Measurements from ENCODE around the gene CAPN9. TPM values are rescaled to one million over a fixed set of nuclear protein-coding genes. Genes with fewer than 3 reads are reported as not detected.

Gene CAPN9
- total RNA-seq, 1 experiment from 2014 or later, result 0.39 TPM

DNA sequence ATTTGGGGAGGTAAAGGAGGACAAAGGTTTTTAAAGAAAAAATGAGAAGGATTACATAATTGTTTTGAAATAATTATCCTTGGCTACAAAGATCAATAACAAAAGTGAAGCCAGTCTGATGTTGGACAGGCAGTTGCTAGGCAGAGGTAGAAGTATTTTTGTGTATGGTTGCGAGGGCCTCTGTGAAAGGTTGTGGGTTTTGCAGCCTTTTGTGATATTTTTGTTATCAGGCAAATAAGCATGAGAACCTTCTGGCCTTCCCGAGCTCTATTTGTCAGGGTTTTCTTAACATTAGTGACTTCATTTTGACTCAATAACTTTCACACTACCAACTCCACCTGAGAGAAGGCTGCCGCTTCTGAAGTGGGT lies 39.2 kb downstream of the CAPN9 start:
- Mint-ChIP-seq H3K36me3 (ENCODE audit: insufficient read depth, unreplicated experiment) (no peaks in the 10 kb centered on the region), H3K9me3 (ENCODE audit: unreplicated experiment) (no peaks in the 10 kb centered on the region), H3K27me3 (ENCODE audit: insufficient read depth, unreplicated experiment) (no peaks in the 10 kb centered on the region), H3K27ac (ENCODE audit: unreplicated experiment) (no peak overlapping the region), H3K4me3 (ENCODE audit: unreplicated experiment) (no peak overlapping the region), H3K4me1 (ENCODE audit: low read depth, unreplicated experiment) (peaks cover 18% of the 10 kb centered on the region)
- peaks cover 15% of the 10 kb centered on the region; the same call in 1 of the 2 replicates for H3K4me1 ChIP-seq
- no peak for DNase-seq
- no peaks in the 10 kb centered on the region; the same call in 1 of the 2 replicates for H3K36me3 ChIP-seq (ENCODE audit: control insufficient read depth, insufficient read depth, low read length)
- BruUV-seq (replicated peaks), result no TSS peak
- POLR2A ChIA-PET, result no interaction called here
- intact Hi-C loops (cut with micrococcal nuclease; ENCODE audit: unreplicated experiment), result no loop called here
- CTCF ChIA-PET, result no interaction called here
- H3K9me3 ChIP-seq, result no peaks in the 10 kb centered on the region
- H3K4me3 ChIP-seq (ENCODE audit: low read depth, low read length), result no peak overlapping the region
- TF ChIP-seq, protein P1, sequence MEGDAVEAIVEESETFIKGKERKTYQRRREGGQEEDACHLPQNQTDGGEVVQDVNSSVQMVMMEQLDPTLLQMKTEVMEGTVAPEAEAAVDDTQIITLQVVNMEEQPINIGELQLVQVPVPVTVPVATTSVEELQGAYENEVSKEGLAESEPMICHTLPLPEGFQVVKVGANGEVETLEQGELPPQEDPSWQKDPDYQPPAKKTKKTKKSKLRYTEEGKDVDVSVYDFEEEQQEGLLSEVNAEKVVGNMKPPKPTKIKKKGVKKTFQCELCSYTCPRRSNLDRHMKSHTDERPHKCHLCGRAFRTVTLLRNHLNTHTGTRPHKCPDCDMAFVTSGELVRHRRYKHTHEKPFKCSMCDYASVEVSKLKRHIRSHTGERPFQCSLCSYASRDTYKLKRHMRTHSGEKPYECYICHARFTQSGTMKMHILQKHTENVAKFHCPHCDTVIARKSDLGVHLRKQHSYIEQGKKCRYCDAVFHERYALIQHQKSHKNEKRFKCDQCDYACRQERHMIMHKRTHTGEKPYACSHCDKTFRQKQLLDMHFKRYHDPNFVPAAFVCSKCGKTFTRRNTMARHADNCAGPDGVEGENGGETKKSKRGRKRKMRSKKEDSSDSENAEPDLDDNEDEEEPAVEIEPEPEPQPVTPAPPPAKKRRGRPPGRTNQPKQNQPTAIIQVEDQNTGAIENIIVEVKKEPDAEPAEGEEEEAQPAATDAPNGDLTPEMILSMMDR (IDR thresholded peaks at IDR 0.05; ENCODE audit: insufficient read depth in 1 of 2, low read depth in 1 of 2, low read length in 1 of 2, severe bottlenecking in 1 of 2, unreplicated experiment in 1 of 2), result no peak
- no peaks in the 10 kb centered on the region for H3K27me3 ChIP-seq (replicated peaks; ENCODE audit: control insufficient read depth, insufficient read depth, low read length)

DNA sequence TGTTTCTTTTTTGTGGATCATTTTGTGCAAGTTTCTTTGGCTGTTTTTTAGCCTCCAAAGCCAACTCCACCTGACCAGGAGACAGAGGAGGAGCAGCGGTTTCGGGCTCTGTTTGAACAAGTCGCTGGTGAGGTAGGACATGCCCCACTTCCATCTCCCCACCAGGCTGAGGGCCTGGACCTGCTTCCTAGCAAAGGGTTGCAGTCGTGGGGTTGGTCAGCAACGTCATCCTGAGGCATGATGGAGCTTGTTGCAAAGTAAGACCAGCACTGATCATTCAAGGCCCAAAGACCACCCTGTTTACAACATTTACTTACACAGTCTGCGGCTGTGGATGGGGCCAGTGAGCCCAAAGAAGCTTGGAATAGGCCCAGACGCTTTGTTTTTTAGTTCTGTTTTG lies 40.3 kb downstream of the CAPN9 start:
- H3K4me3 Mint-ChIP-seq (ENCODE audit: unreplicated experiment), result no peak overlapping the region
- H3K27ac Mint-ChIP-seq (ENCODE audit: unreplicated experiment), result no peak overlapping the region
- ChIA-PET CTCF (no interaction called here), POLR2A (no interaction called here)
- no TSS peak for BruUV-seq (replicated peaks)
- Histone ChIP-seq H3K4me3 (ENCODE audit: low read depth, low read length) (no peak overlapping the region), H3K4me1 (peaks cover 15% of the 10 kb centered on the region; the same call in 1 of the 2 replicates), H3K27me3 (replicated peaks; ENCODE audit: control insufficient read depth, insufficient read depth, low read length) (no peaks in the 10 kb centered on the region), H3K36me3 (ENCODE audit: control insufficient read depth, insufficient read depth, low read length) (no peaks in the 10 kb centered on the region), H3K9me3 (no peaks in the 10 kb centered on the region)
- intact Hi-C loops (cut with micrococcal nuclease; ENCODE audit: unreplicated experiment), result no loop called here
- H3K36me3 Mint-ChIP-seq (ENCODE audit: insufficient read depth, unreplicated experiment), result no peaks in the 10 kb centered on the region
- H3K4me1 Mint-ChIP-seq (ENCODE audit: low read depth, unreplicated experiment), result peaks cover 18% of the 10 kb centered on the region
- no peaks in the 10 kb centered on the region for H3K27me3 Mint-ChIP-seq (ENCODE audit: insufficient read depth, unreplicated experiment)
- no peaks in the 10 kb centered on the region for H3K9me3 Mint-ChIP-seq (ENCODE audit: unreplicated experiment)
- TF ChIP-seq, protein P1 (IDR thresholded peaks at IDR 0.05; ENCODE audit: insufficient read depth in 1 of 2, low read depth in 1 of 2, low read length in 1 of 2, severe bottlenecking in 1 of 2, unreplicated experiment in 1 of 2), result no peak
- DNase-seq, result no peak

DNA sequence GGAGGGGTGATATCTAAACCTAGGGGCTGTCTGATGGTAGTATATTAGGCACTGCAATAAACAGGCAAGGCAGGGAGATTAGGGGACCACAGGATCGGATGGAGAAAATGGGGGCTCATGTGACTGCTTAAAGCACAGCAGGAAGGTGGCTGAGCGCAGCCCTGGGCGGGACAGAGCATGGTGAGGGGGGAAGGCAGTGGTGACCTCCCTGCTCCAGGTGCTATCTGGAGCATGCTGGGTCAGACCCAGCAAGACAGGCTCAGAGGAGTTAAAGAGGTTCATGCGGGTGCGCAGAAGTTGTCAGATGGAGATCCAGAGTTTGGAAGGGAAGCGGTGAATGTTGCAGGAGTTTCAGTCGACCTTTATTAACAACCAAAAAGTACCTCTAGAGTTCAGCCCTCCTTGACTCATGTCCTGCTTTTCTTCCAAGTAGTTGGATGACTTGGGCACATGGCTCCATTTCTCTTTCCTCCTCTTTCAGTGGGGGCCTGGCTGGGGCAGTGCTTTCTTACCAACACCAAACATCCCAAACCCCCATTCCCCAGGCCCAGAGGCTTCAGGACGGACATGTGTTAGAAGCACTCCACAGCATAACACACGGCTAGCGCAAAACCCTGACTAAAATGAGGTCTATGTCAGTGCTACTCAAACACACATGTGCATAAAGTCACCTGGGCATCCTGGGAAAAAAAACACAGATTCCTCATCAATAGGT lies 41.5 kb downstream of the CAPN9 start:
- Mint-ChIP-seq H3K4me3 (ENCODE audit: unreplicated experiment) (no peak overlapping the region), H3K4me1 (ENCODE audit: low read depth, unreplicated experiment) (peaks cover 18% of the 10 kb centered on the region), H3K27me3 (ENCODE audit: insufficient read depth, unreplicated experiment) (no peaks in the 10 kb centered on the region), H3K27ac (ENCODE audit: unreplicated experiment) (no peak overlapping the region), H3K36me3 (ENCODE audit: insufficient read depth, unreplicated experiment) (no peaks in the 10 kb centered on the region), H3K9me3 (ENCODE audit: unreplicated experiment) (no peaks in the 10 kb centered on the region)
- H3K27me3 ChIP-seq (replicated peaks; ENCODE audit: control insufficient read depth, insufficient read depth, low read length), result no peaks in the 10 kb centered on the region
- H3K36me3 ChIP-seq (ENCODE audit: control insufficient read depth, insufficient read depth, low read length), result no peaks in the 10 kb centered on the region
- H3K9me3 ChIP-seq, result no peaks in the 10 kb centered on the region
- TF ChIP-seq, protein P1 (IDR thresholded peaks at IDR 0.05; ENCODE audit: insufficient read depth in 1 of 2, low read depth in 1 of 2, low read length in 1 of 2, severe bottlenecking in 1 of 2, unreplicated experiment in 1 of 2), result no peak
- CTCF ChIA-PET, result no interaction called here
- no peak overlapping the region for H3K4me3 ChIP-seq (ENCODE audit: low read depth, low read length)
- intact Hi-C loops (cut with micrococcal nuclease; ENCODE audit: unreplicated experiment), result no loop called here
- H3K4me1 ChIP-seq, result peaks cover 15% of the 10 kb centered on the region; the same call in 1 of the 2 replicates
- BruUV-seq (replicated peaks), result no TSS peak
- DNase-seq, result no peak
- POLR2A ChIA-PET, result no interaction called here
